Ishikawa (cell line): ENCODE results near the gene RNF187.

Source experiments
- CEBPB ChIP-seq: IDR thresholded peaks from 2 replicates; pipeline ENCODE4 v1.6.1; 2012
- CREB1 ChIP-seq: IDR thresholded peaks from 2 replicates; pipeline ENCODE4 v1.6.1; 2012; ENCODE audit warnings: low read depth
- EGR1 ChIP-seq: IDR thresholded peaks from 2 replicates; pipeline ENCODE4 v1.6.1; 2012
- EP300 ChIP-seq: IDR thresholded peaks from 2 replicates; pipeline ENCODE4 v1.6.1; 2012; ENCODE audit warnings: borderline replicate concordance
- FOXM1 ChIP-seq: IDR thresholded peaks from 2 replicates; pipeline ENCODE4 v1.6.1; 2012; ENCODE audit warnings: low read depth, borderline replicate concordance
- NFIC ChIP-seq: IDR thresholded peaks from 2 replicates; pipeline ENCODE4 v1.6.1; 2012
- RAD21 ChIP-seq: IDR thresholded peaks from 2 replicates; pipeline ENCODE4 v1.6.1; 2012; ENCODE audit warnings: low read depth
- TAF1 ChIP-seq: IDR thresholded peaks from 2 replicates; pipeline ENCODE4 v1.6.1; 2012; ENCODE audit warnings: low read depth, mild to moderate bottlenecking
- TCF12 ChIP-seq: IDR thresholded peaks from 2 replicates; pipeline ENCODE4 v1.6.1; 2012; ENCODE audit warnings: low read depth
- TEAD4 ChIP-seq: IDR thresholded peaks from 2 replicates; pipeline ENCODE4 v1.6.1; 2012
- YY1 ChIP-seq: IDR thresholded peaks from 2 replicates; pipeline ENCODE4 v1.6.1; 2012; ENCODE audit warnings: low read depth
- ZBTB7A ChIP-seq: IDR thresholded peaks from 2 replicates; pipeline ENCODE4 v1.6.1; 2012; ENCODE audit warnings: low read depth
- TF ChIP-seq, protein P1 (sequence below): IDR thresholded peaks from 2 replicates; pipeline ENCODE4 v1.6.1; 2012; ENCODE audit warnings: low read depth, mild to moderate bottlenecking
- TF ChIP-seq, protein P2 (sequence below): IDR thresholded peaks from 2 replicates; pipeline ENCODE4 v1.6.1; 2012
- TF ChIP-seq, protein P3 (sequence below): IDR thresholded peaks from 2 replicates; pipeline ENCODE4 v1.6.1; 2012

Gene RNF187

DNA sequence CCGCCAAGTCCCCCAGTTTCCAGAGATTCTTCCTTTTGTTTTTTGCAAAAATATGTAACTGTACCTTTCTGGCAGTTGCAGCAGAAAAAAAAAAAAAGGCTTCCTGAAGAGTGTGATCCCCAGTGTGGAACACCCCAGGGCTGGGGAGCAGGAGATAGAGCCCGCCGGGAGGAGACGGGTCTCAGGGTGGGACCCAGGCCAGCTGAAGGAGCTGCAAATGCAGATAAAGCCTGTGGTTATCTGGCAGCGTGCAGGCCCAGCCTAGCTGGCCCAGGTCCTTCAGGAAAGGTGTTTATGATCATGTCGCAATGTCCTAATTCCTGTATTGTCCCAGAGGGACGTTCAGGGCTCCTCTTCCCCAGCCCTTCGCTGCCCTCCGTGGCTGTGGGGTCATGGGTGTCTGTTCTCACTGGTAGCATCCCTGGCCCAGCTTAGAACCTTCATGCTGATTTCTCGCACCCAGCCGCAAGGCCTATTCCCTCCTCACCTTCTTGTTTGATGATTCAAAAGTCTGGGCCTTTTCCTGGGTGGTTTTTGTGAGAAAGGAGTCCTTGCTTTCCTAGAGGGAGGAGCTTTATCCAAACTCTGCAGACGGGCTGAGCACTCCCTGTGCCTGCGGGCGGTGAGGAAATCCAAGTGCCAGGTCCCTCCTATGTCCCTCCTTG is 26.2 kb downstream of the RNF187 start:
- TF ChIP-seq NFIC (no peak), RAD21 (no peak), CREB1 (no peak), YY1 (no peak), EP300 (no peak), FOXM1 (no peak), TAF1 (no peak), ZBTB7A (no peak), CEBPB (no peak), TCF12 (no peak), TEAD4 (no peak)
- TF ChIP-seq, protein P1, sequence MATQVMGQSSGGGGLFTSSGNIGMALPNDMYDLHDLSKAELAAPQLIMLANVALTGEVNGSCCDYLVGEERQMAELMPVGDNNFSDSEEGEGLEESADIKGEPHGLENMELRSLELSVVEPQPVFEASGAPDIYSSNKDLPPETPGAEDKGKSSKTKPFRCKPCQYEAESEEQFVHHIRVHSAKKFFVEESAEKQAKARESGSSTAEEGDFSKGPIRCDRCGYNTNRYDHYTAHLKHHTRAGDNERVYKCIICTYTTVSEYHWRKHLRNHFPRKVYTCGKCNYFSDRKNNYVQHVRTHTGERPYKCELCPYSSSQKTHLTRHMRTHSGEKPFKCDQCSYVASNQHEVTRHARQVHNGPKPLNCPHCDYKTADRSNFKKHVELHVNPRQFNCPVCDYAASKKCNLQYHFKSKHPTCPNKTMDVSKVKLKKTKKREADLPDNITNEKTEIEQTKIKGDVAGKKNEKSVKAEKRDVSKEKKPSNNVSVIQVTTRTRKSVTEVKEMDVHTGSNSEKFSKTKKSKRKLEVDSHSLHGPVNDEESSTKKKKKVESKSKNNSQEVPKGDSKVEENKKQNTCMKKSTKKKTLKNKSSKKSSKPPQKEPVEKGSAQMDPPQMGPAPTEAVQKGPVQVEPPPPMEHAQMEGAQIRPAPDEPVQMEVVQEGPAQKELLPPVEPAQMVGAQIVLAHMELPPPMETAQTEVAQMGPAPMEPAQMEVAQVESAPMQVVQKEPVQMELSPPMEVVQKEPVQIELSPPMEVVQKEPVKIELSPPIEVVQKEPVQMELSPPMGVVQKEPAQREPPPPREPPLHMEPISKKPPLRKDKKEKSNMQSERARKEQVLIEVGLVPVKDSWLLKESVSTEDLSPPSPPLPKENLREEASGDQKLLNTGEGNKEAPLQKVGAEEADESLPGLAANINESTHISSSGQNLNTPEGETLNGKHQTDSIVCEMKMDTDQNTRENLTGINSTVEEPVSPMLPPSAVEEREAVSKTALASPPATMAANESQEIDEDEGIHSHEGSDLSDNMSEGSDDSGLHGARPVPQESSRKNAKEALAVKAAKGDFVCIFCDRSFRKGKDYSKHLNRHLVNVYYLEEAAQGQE: no peak
- TF ChIP-seq, protein P2, sequence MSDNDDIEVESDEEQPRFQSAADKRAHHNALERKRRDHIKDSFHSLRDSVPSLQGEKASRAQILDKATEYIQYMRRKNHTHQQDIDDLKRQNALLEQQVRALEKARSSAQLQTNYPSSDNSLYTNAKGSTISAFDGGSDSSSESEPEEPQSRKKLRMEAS: no peak
- TF ChIP-seq, protein P3, sequence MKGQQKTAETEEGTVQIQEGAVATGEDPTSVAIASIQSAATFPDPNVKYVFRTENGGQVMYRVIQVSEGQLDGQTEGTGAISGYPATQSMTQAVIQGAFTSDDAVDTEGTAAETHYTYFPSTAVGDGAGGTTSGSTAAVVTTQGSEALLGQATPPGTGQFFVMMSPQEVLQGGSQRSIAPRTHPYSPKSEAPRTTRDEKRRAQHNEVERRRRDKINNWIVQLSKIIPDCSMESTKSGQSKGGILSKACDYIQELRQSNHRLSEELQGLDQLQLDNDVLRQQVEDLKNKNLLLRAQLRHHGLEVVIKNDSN: no peak

DNA sequence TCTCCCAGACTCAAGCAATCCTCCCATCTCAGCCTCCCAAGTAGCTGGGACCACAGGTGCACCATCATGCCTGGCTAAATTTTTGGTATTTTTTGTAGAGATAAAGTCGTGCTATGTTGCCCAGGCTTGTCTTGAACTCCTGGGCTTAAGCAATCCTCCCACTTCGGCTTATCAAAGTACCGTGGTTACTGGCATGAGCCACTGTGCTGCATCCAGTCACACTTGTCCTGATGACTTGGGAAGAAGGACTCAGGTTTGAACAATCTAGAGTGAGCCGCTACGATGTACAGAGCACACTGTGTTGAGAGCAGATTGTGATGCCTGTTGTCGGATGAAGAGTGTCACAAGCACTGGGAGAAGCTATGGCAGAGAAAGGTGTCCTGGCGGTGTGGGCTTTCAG is 27.2 kb downstream of the RNF187 start:
- TF ChIP-seq TAF1 (no peak), CREB1 (no peak), RAD21 (no peak), FOXM1 (no peak), TEAD4 (no peak), CEBPB (no peak), YY1 (no peak), EP300 (no peak), NFIC (no peak), ZBTB7A (no peak), EGR1 (no peak), TCF12 (no peak)
- TF ChIP-seq, protein P1: no peak
- TF ChIP-seq, protein P2: no peak
- TF ChIP-seq, protein P3: no peak

DNA sequence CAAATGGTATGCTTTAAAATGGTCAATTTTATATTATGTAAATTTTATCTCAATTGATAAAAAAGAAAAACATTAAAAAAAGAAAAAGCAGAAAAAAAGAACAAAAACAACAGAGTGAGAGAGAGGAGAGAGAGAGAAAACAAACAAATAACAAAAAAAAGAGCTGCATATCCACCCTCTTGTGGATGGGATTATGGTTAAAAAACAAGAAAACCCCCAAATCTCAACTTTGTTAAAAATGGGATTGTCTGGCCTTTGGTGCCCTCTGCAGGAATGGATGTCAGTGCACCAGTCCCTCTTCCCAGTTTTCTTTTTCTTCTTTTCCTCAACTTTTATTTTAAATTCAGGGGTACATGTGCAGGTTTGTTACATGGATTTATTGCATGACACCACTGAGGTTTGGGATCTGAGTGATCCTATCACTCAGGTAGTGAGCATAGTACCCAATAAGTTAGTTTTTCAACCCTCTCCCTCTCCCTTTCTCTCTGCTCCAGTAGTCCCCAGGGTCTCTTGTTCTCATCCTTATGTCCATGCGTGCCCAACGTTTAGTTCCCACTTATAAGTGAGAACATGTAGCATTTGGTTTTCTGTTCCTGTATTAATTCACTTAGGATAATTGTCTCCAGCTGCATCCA is 28.1 kb downstream of the RNF187 start:
- TF ChIP-seq RAD21 (peak; percentile 82), TCF12 (no peak)

DNA sequence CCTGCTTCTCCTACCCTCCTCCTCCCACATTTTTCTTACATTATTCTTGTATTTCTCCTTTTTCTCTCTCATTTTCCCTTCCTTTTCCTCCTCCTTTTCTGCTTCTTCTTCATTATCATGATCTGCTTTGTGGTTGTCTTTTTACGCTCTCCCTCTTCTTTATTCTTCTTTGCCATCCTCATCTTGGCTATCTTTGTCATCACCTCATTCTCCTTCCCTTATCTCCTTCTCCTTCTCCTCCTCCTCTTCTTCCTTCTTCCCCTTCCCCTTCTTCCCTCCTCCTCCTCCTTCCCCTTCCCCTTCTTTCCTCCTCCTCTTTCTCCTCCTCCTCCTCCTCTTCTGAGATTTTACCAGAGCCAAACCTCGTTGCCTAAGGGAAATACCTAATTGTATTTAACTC is 30.5 kb downstream of the RNF187 start:
- TF ChIP-seq ZBTB7A (no peak), RAD21 (no peak), EP300 (no peak), TEAD4 (no peak)
- TF ChIP-seq, protein P2: no peak
- TF ChIP-seq, protein P1: no peak
- TF ChIP-seq, protein P3: no peak
